M059J (cell line): ENCODE measurements around the gene CDC27. TPM values are rescaled to one million over a fixed set of nuclear protein-coding genes. Genes with fewer than 3 reads are reported as not detected.
A peak's percentile ranks its signal among the peaks of the same experiment; 100 is the strongest.
"Not testable (repeated sequence)": the region's sequence is repeated elsewhere in the genome, so short reads cannot be mapped to it uniquely, and the experiment has no call there.

Experiments used
- DNase-seq: peaks from one replicate; pipeline ENCODE4 v3.0.0-alpha.2; 2012; ENCODE audit warnings: low read depth
- total RNA-seq: library from RNA; depleted of rRNA; stranded (reverse); fragments of >200 nt; shearing (Covaris generic); gene quantifications from 2 replicates; pipeline ENCODE4 v1.2.3, GENCODE V29; 2014

CDC27 gene
- total RNA-seq, 1 experiment from 2014 or later = 90.9 TPM

DNA sequence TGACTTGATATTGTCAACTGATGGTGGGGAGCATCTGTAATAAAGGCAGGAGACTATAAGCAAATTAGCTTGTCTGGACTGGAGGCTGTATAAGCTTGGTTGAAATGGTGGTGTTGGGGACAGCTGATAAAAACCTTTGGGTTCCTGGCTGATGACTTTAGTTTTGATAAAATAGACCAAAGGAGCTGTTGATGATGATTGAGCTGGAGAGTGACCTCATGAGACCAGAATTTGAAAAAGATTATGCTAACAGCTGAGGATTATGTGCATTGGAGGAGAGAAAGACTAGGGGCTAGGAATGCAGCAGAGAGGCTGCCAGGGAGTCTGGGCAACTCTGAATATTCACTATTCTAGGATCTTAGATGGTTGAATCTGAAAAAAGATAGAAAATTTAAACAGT lies 8.7 kb upstream of the CDC27 start:
- DNase-seq = no peak

GRCh38 chr17:47193931-47194511 lies 4.9 kb upstream of the CDC27 start:
- DNase-seq = no peak

DNA sequence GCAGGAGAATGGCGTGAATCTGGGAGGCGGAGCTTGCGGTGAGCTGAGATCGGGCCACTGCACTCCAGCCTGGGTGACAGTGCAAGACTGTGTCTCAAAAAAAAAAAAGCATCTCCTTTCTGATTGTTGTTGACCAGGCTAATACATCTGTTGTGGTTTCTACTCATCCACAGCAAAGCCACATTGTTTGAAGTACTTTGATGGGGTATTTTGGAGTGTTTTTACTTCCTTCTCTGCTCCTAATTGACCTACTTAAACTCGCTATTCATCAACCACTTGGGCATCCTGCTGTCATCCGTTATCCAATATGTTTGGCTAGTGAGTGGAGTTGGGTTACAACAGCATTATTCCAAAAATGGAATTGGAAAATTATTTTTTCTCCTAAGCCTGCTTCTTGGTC lies 3.5 kb upstream of the CDC27 start:
- DNase-seq = peak; percentile 44

DNA sequence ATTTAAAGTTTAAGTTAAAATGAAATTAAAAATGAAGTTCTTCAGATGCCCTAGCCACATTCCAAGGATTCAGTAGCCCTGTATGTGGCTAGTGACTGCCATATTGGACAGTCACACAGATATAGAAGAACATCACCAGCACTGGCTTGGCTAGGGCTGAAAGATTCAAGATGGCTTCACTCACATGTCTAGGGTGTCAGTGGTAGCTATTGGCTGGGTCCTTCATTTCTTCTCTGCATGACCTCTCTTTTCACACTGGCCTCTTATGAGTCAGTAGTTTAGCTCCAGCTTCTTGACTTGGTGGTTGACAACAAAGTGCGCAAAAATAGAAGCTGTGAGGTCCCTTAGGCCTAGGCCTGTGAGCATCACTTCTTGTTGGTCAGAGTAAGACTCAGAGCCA lies 1.7 kb upstream of the CDC27 start:
- no peak for DNase-seq

DNA sequence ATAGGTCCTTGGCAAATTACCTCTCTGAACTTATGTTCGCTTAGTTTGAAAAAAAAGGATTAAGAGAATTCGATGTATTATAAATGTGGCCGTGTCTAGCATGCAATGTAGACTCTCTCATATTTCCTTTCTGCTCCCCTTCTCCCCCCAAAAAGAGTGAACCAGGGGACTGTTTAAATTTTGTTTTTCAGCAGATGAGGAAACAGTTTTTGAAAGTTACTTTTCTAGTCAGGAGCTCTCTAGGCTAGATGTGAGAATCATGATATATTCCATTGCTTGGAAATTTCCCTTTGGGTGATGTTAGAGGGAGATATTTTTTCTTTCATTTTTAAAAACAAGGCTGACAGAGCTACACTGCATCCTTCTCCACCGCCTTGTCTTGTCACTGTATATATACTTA lies 1.1 kb upstream of the CDC27 start:
- DNase-seq = no peak

- no peak for DNase-seq
Measured at GRCh38 chr17:47189732-47190237, 690 bp upstream of the CDC27 start.

GRCh38 chr17:47188271-47188875 lies 722 bp downstream of the CDC27 start:
- peak; percentile 29 for DNase-seq

DNA sequence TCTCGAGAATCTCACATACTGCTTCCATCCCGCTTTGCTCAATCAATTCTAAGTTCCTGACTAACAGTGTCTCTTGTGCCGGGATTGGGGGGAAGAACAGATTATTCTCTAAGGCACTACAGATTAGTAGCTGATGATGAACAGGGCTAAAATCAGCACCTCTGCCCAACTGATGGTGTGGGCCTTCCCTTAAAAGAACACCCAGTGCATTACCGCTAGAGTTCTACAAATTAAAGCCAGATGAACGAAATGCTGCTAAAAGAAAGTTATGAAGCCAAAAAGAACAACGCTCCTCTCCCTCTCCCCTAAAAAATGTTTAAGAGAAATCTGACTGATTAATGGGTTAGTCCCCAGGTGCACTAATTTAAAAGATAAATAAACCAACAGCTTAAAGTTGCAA lies 4.4 kb downstream of the CDC27 start:
- no peak for DNase-seq

- DNase-seq = not testable (repeated sequence)
Measured at GRCh38 chr17:47180988-47181387, 8.1 kb downstream of the CDC27 start.

GRCh38 chr17:47180337-47180736 lies 8.8 kb downstream of the CDC27 start:
- no peak for DNase-seq

GRCh38 chr17:47179141-47179540 lies 10.0 kb downstream of the CDC27 start:
- DNase-seq = no peak

DNA sequence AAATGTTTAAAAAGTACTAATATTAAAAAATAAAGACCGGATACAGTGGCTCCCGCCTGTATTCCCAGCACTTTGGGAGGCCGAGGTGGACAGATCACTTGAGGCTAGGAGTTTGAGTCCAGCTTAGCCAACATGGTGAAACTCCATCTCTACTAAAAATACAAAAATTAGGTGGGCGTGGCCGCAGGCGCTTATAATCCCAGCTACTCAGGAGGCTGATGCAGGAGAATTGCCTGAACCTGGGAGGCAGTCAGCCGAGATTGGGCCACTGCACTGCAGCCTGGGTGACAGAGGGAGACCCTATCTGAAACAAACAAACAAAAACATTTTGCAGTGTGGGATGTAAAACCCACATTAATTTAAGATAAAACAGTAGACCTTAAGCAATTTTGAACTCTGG lies 11.8 kb downstream of the CDC27 start:
- DNase-seq = no peak

DNA sequence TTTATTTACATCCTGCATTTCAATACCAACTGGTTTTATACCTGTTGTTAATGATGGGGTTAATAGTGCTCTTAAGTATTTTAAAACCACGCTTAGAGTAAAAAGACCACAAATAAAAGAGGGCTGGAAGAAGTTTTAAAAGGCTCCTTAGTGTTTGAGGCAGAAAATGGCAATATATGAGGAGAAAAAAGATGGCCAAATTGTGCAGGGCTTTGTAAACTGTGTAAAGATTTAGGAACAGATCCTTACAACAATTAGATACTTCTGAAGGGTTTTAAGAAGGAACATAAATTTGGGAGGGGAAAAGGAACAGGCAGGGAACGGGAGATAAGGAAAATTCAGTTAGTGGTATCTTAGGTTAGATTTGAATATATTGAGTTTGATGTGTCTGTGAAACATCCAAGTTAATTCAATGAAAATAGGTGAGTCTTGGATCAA lies 12.7 kb downstream of the CDC27 start:
- no peak for DNase-seq

DNA sequence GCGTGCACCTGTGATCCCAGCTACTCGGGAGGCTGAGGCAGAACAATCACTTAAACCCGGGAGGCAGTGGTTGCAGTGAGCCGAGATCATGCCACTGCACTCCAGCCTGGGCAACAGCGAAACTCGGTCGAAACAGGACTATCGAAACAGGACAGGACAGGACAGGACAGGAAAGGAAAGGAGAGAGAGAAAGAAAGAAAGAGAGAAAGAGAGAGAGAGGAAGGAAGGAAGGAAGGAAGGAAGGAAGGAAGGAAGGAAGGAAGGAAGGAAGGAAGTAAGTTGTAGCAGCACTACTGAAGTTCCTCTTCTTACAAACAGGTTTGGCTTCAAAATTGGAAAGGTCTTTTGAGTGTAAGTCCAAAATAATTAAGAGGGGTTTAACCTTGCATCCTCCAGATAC lies 14.3 kb downstream of the CDC27 start:
- DNase-seq = not testable (repeated sequence)

DNA sequence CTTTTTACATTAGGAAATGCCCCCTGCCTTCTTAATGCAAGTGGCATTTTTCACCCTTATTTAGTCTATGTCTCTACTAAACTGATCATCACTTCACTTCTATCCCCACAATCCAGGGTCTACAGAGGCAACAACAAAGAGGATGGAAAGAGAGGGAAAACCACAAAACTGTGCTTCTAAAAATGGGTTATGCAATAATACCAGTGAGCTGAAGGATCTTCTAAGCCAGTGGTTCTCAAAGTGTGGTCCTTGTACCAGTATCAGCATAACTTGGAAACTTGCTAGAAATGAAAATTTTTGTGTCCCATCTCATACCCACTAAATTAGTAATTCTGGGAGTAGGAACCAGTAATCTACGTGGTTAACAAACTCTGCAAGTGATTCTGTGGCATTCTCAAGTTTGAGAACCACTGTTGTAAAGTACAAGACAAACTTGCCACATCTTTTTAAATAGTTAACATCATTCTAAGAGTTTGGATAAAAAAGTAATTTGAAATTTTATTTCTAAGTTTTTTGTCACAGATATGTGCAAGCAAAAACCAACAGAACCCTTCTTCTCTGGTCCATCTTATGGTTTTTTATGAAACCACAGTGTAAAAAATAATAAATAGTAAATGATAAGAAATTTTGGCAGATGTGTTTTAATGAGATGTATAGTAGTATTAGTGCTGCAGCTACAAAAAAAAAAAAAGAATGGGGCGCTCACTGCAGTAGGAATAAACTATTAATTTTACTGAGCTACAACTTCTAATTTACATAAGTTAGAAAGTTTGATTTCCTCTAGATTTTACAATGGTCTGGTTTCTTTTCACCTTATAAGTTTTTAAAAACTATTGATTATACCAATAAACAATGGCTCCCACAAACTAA lies 16.2 kb downstream of the CDC27 start:
- DNase-seq = no peak

DNA sequence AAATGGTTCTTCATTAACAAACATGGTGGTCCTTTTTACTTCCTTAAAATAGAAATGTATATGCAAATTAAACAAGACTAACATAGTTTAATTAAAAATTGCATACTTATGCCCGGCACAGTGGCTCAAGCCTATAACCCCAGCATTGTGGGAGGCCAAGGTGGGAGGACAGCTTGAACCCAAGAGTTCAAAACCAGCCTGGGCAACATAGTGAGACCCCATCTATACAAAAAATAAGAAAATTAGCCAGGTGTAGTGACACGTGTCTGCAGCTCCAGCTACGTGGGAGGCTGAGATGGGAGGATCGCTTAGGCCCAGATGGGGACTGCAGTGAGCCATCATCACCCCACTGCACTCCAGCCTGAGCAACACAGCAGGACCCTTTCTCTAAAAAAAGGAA lies 18.4 kb downstream of the CDC27 start:
- DNase-seq = no peak

GRCh38 chr17:47168896-47169295 lies 20.2 kb downstream of the CDC27 start:
- DNase-seq = not testable (repeated sequence)

GRCh38 chr17:47166854-47167253 lies 22.2 kb downstream of the CDC27 start:
- not testable (repeated sequence) for DNase-seq

DNA sequence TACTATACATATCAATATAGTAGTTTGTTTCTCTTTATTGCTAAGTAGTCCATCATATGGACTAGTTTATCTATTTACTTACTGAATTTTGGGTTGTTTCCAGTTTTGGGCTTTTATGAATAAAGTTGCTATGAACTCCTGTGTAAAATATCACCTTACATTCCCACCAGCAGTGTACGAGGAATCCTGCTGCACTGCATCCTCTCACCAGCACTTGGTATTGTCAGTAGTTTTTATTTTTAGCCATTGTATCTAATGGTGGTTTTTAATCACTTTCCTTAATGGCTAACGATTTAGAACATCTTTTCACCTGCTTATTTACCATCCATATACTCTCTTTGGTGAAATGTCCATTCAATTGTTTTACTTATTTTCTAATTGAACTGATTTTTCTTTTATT lies 24.0 kb downstream of the CDC27 start:
- no peak for DNase-seq

DNA sequence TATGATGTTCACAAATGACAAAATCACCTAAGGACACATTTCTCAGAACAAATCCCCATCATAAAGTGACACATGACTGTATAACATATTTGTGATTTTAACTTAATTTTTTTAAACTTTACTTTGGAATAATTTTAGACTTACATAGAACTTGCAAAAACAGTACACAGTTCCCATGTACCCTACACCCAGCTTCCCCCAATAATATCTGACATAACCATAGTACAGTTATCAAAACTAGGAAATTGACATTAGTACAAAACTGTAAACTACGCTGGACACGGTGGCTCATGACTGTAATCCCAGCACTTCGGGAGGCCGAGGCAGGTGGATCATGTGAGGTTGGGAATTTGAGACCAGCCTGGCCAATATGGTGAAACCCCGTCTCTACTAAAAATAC lies 24.8 kb downstream of the CDC27 start:
- DNase-seq = no peak

GRCh38 chr17:47162013-47162622 lies 27.0 kb downstream of the CDC27 start:
- DNase-seq = no peak

DNA sequence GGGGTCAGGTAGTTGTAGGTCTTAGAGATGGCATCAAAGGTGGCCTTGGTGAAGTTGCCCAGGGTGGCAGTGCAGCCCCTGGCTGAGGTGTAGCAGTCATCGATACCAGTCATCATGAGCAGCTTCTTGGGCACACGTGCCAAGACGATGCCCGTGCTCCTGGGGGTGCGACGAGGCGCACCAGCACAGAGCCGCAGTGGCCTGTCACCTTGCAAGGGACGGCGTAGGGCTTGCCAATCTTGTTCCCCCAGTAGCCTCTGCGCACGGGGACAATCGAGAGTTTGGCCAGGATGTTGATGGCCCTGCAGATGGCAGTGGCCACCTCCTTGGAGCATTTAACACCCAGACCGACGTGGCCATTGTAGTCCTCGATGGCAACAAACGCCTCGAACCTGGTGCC lies 29.8 kb downstream of the CDC27 start:
- DNase-seq = no peak
